Astrocyte (in vitro differentiated cells and primary cell): ENCODE measurements around the gene BRF1. TPM values are rescaled to one million over a fixed set of nuclear protein-coding genes. Genes with fewer than 3 reads are reported as not detected.

Source experiments
- DNase-seq: peaks from one replicate; pipeline ENCODE4 v3.0.0-alpha.2; 2010; ENCODE audit warnings: low read depth
- FAIRE-seq: peaks from 2 replicates; lab custom pipeline; 2011; peaks lifted over from hg19 to GRCh38; lab: Jason Lieb, UNC
- H2AFZ ChIP-seq: 2 replicates; pipeline ENCODE4 v1.6.0; 2012; ENCODE audit warnings: low read depth, low read length, inconsistent platforms
- H3K27ac ChIP-seq: 2 replicates; pipeline ENCODE4 v1.5.1; 2011; ENCODE audit warnings: low read depth, low read length, inconsistent platforms
- H3K27me3 ChIP-seq: 2 replicates; pipeline ENCODE4 v1.6.0; 2011; ENCODE audit warnings: low read length, inconsistent platforms; ENCODE audit not compliant: insufficient read depth
- H3K36me3 ChIP-seq: 2 replicates; pipeline ENCODE4 v1.5.1; 2011; ENCODE audit warnings: low read length, inconsistent platforms; ENCODE audit not compliant: insufficient read depth
- H3K4me1 ChIP-seq: 2 replicates; pipeline ENCODE4 v1.5.1; 2011; ENCODE audit warnings: low read length, inconsistent platforms; ENCODE audit not compliant: insufficient read depth
- H3K4me2 ChIP-seq: 2 replicates; pipeline ENCODE4 v1.6.0; 2012; ENCODE audit warnings: low read length, inconsistent platforms
- H3K4me3 ChIP-seq: 2 replicates; pipeline ENCODE4 v1.5.1; 2011; ENCODE audit warnings: low read depth, mild to moderate bottlenecking, low read length, inconsistent platforms; ENCODE audit not compliant: insufficient read depth
- H3K79me2 ChIP-seq: 2 replicates; pipeline ENCODE4 v1.6.0; 2012; ENCODE audit warnings: mild to moderate bottlenecking, low read length, inconsistent platforms; ENCODE audit not compliant: insufficient read depth
- H3K9ac ChIP-seq: 2 replicates; pipeline ENCODE4 v1.6.0; 2012; ENCODE audit warnings: mild to moderate bottlenecking, low read length, inconsistent platforms
- H3K9me3 ChIP-seq: 2 replicates; pipeline ENCODE4 v1.5.1; 2012; ENCODE audit warnings: low read depth, mild to moderate bottlenecking, low read length, inconsistent platforms; ENCODE audit not compliant: insufficient read depth
- H4K20me1 ChIP-seq: 2 replicates; pipeline ENCODE4 v1.6.0; 2012; ENCODE audit warnings: low read length, inconsistent platforms; ENCODE audit not compliant: insufficient read depth
- H3K27ac Mint-ChIP-seq: one replicate; pipeline ENCODE4 v1.8.0; 2021; ENCODE audit warnings: mild to moderate bottlenecking, mixed read lengths; ENCODE audit not compliant: unreplicated experiment
- H3K27me3 Mint-ChIP-seq: one replicate; pipeline ENCODE4 v1.8.0; 2021; ENCODE audit warnings: low read depth, mixed read lengths; ENCODE audit not compliant: unreplicated experiment
- H3K36me3 Mint-ChIP-seq: one replicate; pipeline ENCODE4 v1.8.0; 2021; ENCODE audit warnings: low read depth, mixed read lengths; ENCODE audit not compliant: unreplicated experiment
- H3K4me1 Mint-ChIP-seq: one replicate; pipeline ENCODE4 v1.8.0; 2021; ENCODE audit warnings: low read depth, mixed read lengths; ENCODE audit not compliant: unreplicated experiment
- H3K4me3 Mint-ChIP-seq: one replicate; pipeline ENCODE4 v1.8.0; 2021; ENCODE audit warnings: mild to moderate bottlenecking, moderate library complexity, mixed read lengths; ENCODE audit not compliant: unreplicated experiment
- H3K9me3 Mint-ChIP-seq: one replicate; pipeline ENCODE4 v1.8.0; 2021; ENCODE audit warnings: mild to moderate bottlenecking, mixed read lengths; ENCODE audit not compliant: unreplicated experiment
- CTCF ChIP-seq: IDR thresholded peaks from 2 replicates; pipeline ENCODE4 v1.5.1; 2011; ENCODE audit warnings: low read depth, mild to moderate bottlenecking, inconsistent platforms, low read length, moderate library complexity; ENCODE audit not compliant: insufficient read depth
- EZH2 ChIP-seq: IDR thresholded peaks from 2 replicates; pipeline ENCODE4 v1.6.1; 2012; ENCODE audit warnings: mild to moderate bottlenecking, low read length, inconsistent platforms; ENCODE audit not compliant: insufficient read depth
- total RNA-seq: library from RNA; stranded (reverse); gene quantifications from 2 replicates; pipeline ENCODE4 v1.2.1, GENCODE V29; 2021

The BRF1 gene
- total RNA-seq, 1 donor from 2014 or later, result 20.5 TPM

- Histone ChIP-seq H4K20me1 (peaks cover 10% of the 10 kb centered on the region), H3K9ac (no peak overlapping the region), H3K9me3 (no peaks in the 10 kb centered on the region), H3K36me3 (no peaks in the 10 kb centered on the region), H3K4me2 (no peak overlapping the region), H3K79me2 (no peaks in the 10 kb centered on the region), H3K27ac (no peak overlapping the region), H2AFZ (no peak overlapping the region), H3K4me1 (no peaks in the 10 kb centered on the region), H3K27me3 (no peaks in the 10 kb centered on the region), H3K4me3 (no peak overlapping the region)
- TF ChIP-seq CTCF, result no peak
- TF ChIP-seq EZH2, result no peak
- H3K36me3 Mint-ChIP-seq, result peaks cover 2% of the 10 kb centered on the region
- H3K27me3 Mint-ChIP-seq, result no peaks in the 10 kb centered on the region
- FAIRE-seq (no peak), DNase-seq (no peak)
- no peak overlapping the region for H3K27ac Mint-ChIP-seq
- H3K9me3 Mint-ChIP-seq, result no peaks in the 10 kb centered on the region
- H3K4me1 Mint-ChIP-seq, result no peaks in the 10 kb centered on the region
- no peak overlapping the region for H3K4me3 Mint-ChIP-seq
Observed at GRCh38 chr14:105208738-105209075, 92.1 kb downstream of the BRF1 start.

- Histone ChIP-seq H3K27me3 (no peaks in the 10 kb centered on the region), H3K9me3 (no peaks in the 10 kb centered on the region), H3K4me3 (no peak overlapping the region), H3K36me3 (no peaks in the 10 kb centered on the region), H3K27ac (no peak overlapping the region), H3K4me2 (no peak overlapping the region), H4K20me1 (peaks cover 10% of the 10 kb centered on the region), H3K79me2 (no peaks in the 10 kb centered on the region), H3K9ac (no peak overlapping the region), H2AFZ (no peak overlapping the region), H3K4me1 (no peaks in the 10 kb centered on the region)
- DNase-seq, result no peak
- H3K9me3 Mint-ChIP-seq, result no peaks in the 10 kb centered on the region
- FAIRE-seq, result no peak
- no peak overlapping the region for H3K4me3 Mint-ChIP-seq
- no peak overlapping the region for H3K27ac Mint-ChIP-seq
- TF ChIP-seq EZH2, result no peak
- TF ChIP-seq CTCF, result no peak
- no peaks in the 10 kb centered on the region for H3K36me3 Mint-ChIP-seq
- no peaks in the 10 kb centered on the region for H3K4me1 Mint-ChIP-seq
- no peaks in the 10 kb centered on the region for H3K27me3 Mint-ChIP-seq
Observed at GRCh38 chr14:105207996-105208737, 92.6 kb downstream of the BRF1 start.

GRCh38 chr14:105207460-105207901 lies 93.3 kb downstream of the BRF1 start:
- FAIRE-seq (no peak), DNase-seq (no peak)
- Histone ChIP-seq H2AFZ (no peak overlapping the region), H3K27me3 (no peaks in the 10 kb centered on the region), H3K36me3 (no peaks in the 10 kb centered on the region), H3K27ac (no peak overlapping the region), H3K4me3 (no peak overlapping the region), H3K9me3 (no peaks in the 10 kb centered on the region), H4K20me1 (peaks cover 6% of the 10 kb centered on the region), H3K79me2 (no peaks in the 10 kb centered on the region), H3K9ac (no peak overlapping the region), H3K4me2 (no peak overlapping the region), H3K4me1 (no peaks in the 10 kb centered on the region)
- H3K4me3 Mint-ChIP-seq, result no peak overlapping the region
- no peaks in the 10 kb centered on the region for H3K4me1 Mint-ChIP-seq
- H3K27ac Mint-ChIP-seq, result no peak overlapping the region
- no peaks in the 10 kb centered on the region for H3K36me3 Mint-ChIP-seq
- H3K9me3 Mint-ChIP-seq, result no peaks in the 10 kb centered on the region
- TF ChIP-seq CTCF (no peak), EZH2 (no peak)
- no peaks in the 10 kb centered on the region for H3K27me3 Mint-ChIP-seq
